ENCODE results near the gene ACVR1B. TPM values are rescaled to one million over a fixed set of nuclear protein-coding genes. Genes with fewer than 3 reads are reported as not detected.

Gene ACVR1B
- total and polyA plus RNA-seq, 10 donors: 2.8 to 27.6 (median 18.6) TPM

DNA sequence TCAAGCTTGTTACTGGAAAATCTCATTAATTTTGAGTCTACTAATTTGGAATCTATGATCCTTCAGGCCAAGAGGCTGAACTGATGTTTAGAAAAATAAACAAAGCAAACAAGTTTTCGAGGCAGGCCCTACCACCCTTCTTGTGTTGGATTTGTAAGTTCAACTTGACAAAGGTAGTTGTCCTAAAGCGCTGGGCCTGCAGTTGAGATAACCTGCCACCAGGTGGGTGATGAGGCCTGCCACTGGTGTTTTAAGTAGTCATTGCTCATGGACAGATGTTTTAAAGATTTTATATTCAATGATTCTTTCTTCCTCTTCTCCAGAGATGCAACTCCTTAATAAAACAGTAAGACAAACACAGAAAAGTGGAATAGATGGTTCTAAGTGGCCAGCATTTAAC lies 24.8 kb upstream of the ACVR1B start:
- no peaks in the 10 kb centered on the region for H3K9me3 ChIP-seq
- peak overlapping the region; percentile 59 to 85 (median 76) for H3K27ac ChIP-seq
- intact Hi-C loops (cut with DNase I; ENCODE audit: low total_unique reads): no loop called here
- DNase-seq: no peak
- peaks cover 19 to 49% (median 46%) of the 10 kb centered on the region in 6 donors for H3K4me1 ChIP-seq
- H3K36me3 ChIP-seq: no peaks in the 10 kb centered on the region
- WGBS, 5 donors: 77 to 96% (median 93%) methylated on average over 2 of the region's 2 CpGs
- no peak overlapping the region for H3K4me3 ChIP-seq
- no peaks in the 10 kb centered on the region for H3K27me3 ChIP-seq (replicated peaks in 1 of 7)
- TF ChIP-seq, protein P1, sequence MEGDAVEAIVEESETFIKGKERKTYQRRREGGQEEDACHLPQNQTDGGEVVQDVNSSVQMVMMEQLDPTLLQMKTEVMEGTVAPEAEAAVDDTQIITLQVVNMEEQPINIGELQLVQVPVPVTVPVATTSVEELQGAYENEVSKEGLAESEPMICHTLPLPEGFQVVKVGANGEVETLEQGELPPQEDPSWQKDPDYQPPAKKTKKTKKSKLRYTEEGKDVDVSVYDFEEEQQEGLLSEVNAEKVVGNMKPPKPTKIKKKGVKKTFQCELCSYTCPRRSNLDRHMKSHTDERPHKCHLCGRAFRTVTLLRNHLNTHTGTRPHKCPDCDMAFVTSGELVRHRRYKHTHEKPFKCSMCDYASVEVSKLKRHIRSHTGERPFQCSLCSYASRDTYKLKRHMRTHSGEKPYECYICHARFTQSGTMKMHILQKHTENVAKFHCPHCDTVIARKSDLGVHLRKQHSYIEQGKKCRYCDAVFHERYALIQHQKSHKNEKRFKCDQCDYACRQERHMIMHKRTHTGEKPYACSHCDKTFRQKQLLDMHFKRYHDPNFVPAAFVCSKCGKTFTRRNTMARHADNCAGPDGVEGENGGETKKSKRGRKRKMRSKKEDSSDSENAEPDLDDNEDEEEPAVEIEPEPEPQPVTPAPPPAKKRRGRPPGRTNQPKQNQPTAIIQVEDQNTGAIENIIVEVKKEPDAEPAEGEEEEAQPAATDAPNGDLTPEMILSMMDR (IDR thresholded peaks at IDR 0.05 in 8 of 11, conservative IDR thresholded peaks at IDR 0.05 in 3 of 11): peak; percentile 16 to 63 (median 39)
- TF ChIP-seq POLR2AphosphoS5 (IDR thresholded peaks at IDR 0.05) (no peak), POLR2A (IDR thresholded peaks at IDR 0.05) (no peak)

DNA sequence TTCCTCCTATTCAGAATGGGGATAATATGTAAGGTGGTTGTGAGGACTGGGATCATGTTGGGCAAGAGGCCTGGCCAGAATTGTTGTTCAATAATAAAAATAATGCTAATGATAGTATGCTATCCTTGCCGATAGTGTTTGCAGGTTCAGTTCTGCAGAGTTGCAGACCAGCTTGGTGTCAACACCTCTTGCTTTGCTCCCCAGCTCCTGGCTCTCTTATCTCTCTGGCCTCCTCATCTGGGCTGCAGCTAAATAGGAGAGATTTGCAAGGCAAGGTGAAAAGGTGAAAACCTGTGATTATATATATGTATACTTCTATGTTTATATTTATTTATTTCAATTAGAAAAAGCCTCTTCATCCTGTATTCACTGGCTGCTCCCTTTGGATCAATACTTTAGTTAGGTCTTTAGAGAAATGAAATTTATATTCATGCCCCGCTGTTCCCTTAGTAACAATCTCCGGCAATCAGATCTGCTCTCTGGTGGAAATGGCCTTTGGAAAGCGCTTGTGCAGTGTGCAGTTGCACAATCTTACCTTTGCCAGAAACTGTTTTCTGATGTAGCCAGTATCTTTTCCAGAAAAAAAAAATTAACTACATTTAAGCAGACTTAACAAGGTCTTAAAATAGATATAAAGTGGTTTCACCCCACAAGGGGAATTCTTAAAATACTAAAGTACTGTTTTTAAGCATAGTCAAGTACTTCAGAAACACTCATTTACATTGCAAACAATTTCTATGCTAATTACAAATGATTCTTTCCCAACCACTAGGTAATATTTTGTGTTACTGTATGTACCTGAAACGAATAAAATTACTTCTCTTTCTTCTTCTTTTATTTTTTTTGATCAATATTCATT lies 19.1 kb upstream of the ACVR1B start:
- H3K36me3 ChIP-seq: no peaks in the 10 kb centered on the region
- no peaks in the 10 kb centered on the region for H3K9me3 ChIP-seq
- DNase-seq: no peak
- TF ChIP-seq POLR2AphosphoS5 (IDR thresholded peaks at IDR 0.05) (no peak), POLR2A (IDR thresholded peaks at IDR 0.05) (no peak)
- TF ChIP-seq, protein P1 (IDR thresholded peaks at IDR 0.05 in 8 of 11, conservative IDR thresholded peaks at IDR 0.05 in 3 of 11): no peak
- no peak overlapping the region for H3K27ac ChIP-seq
- H3K4me3 ChIP-seq: no peak overlapping the region
- H3K4me1 ChIP-seq: no peaks in the 10 kb centered on the region
- no peaks in the 10 kb centered on the region for H3K27me3 ChIP-seq (replicated peaks in 1 of 7)
- intact Hi-C loops (cut with DNase I; ENCODE audit: low total_unique reads): no loop called here
- 77 to 86% (median 80%) methylated on average over 5 of the region's 5 CpGs for WGBS, 5 donors

DNA sequence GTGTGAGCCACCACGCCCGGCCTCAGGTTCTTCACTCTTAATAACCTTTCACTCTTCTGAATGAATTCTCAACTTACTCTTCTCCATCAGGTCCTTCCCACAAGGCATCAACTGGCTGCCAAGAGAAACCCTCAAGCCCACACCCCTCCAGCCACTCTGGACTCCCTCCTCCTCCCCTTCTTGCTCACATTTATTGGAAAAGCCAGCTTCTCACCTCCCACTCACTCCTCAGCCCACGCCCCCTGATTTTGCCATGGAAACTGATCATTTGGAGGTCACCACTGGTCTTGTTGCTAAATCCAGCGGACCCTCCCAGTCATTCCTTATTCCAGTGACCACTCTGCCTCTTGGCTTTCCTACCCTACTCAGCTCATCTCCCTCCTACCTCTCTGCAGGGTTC lies 17.4 kb upstream of the ACVR1B start:
- Histone ChIP-seq H3K27me3 (replicated peaks in 1 of 7) (no peaks in the 10 kb centered on the region), H3K4me1 (no peaks in the 10 kb centered on the region), H3K27ac (no peak overlapping the region), H3K36me3 (no peaks in the 10 kb centered on the region), H3K4me3 (no peak overlapping the region), H3K9me3 (no peaks in the 10 kb centered on the region)
- 89 to 96% (median 94%) methylated on average over 4 of the region's 4 CpGs for WGBS, 5 donors
- DNase-seq: no peak
- TF ChIP-seq POLR2A (IDR thresholded peaks at IDR 0.05) (no peak), POLR2AphosphoS5 (IDR thresholded peaks at IDR 0.05) (no peak)
- TF ChIP-seq, protein P1 (IDR thresholded peaks at IDR 0.05 in 8 of 11, conservative IDR thresholded peaks at IDR 0.05 in 3 of 11): no peak
- intact Hi-C loops (cut with DNase I; ENCODE audit: low total_unique reads): no loop called here

DNA sequence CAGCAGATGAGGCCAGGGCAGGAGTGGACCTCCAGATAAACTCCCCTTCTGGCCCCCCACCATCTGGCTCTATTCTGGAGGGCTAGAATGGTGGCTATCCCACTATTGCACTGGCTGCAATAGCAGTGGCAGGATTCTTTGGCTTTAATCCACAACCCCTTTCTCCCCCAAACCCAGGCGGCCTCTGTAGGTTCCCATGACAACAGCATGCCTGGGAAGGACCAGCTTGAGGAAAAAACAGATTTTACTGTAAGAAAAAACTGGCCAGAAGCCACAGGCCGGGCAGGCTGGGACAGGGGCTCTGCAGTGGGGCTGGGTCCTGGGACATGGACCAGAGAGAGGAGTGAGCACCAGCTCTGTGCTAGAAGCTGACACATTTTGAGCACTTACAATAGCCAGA lies 13.6 kb upstream of the ACVR1B start:
- TF ChIP-seq, protein P1 (IDR thresholded peaks at IDR 0.05 in 8 of 11, conservative IDR thresholded peaks at IDR 0.05 in 3 of 11): no peak
- no peak for TF ChIP-seq POLR2A (IDR thresholded peaks at IDR 0.05)
- TF ChIP-seq POLR2AphosphoS5 (IDR thresholded peaks at IDR 0.05): no peak
- Histone ChIP-seq H3K27me3 (replicated peaks in 1 of 7) (no peaks in the 10 kb centered on the region), H3K27ac (no peak overlapping the region), H3K36me3 (no peaks in the 10 kb centered on the region), H3K4me3 (no peak overlapping the region), H3K4me1 (peaks cover 0 to 13% (median 4%) of the 10 kb centered on the region in 6 donors), H3K9me3 (no peaks in the 10 kb centered on the region)
- intact Hi-C loops (cut with DNase I; ENCODE audit: low total_unique reads): no loop called here
- 62 to 89% (median 77%) methylated on average over 2 of the region's 2 CpGs for WGBS, 5 donors
- no peak for DNase-seq

Data from spleen (tissue), 11 donors.